ENCODE results near the gene MYMX. TPM values are rescaled to one million over a fixed set of nuclear protein-coding genes. Genes with fewer than 3 reads are reported as not detected.
A peak's percentile ranks its signal among the peaks of the same experiment; 100 is the strongest.

Gene MYMX
- total RNA-seq, 2 donors from 2014 or later = 1.5 TPM; not detected in 1

DNA sequence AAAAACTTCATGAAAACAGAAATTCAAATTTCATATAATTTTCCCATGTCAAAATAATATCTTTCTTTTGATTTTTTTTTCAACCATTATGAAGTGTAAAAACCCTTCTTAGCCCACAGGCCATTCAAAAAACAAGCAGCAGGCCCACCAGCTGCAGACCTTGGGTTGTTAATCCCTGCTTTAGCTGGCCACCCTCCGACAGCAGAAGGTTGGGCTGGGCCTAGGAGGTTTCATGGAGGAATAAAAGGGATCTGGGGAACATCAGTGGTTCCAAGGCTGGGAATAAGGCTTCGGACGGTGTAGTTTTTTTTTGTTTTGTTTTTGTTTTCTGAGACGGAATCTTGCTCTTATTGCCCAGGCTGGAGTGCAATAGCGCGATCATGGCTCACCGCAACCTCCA, 26.6 kb downstream of the MYMX start:
- intact Hi-C loops (cut with DNase I) = no loop called here
- no peak for DNase-seq (ENCODE audit: low spot score)

DNA sequence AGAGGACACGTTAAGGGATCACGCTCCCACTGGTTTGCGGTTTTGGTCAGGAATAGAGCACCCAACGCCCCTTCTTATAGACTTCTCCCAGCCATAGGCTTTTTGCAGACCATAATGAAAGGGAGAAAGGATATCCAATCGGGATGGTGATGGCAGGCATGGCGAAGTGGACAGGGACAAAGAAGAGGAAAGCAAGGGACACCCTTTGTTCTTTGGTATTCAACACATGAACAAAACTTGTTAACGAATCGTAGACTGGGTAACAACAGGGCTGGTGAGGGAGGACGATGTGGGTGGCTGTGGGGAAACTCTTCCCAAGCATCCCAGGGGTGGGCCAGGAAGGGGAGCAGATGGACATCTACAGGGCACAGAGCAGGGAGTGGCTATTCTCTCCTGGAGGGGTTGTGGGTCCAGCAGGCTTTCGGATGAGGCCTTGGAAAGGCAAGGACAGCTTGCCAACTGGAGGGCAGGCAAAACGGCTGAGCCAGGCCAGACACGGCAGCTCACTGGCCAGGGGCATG, 28.7 kb downstream of the MYMX start:
- intact Hi-C loops (cut with DNase I) = no loop called here
- DNase-seq (ENCODE audit: low spot score) = no peak

DNA sequence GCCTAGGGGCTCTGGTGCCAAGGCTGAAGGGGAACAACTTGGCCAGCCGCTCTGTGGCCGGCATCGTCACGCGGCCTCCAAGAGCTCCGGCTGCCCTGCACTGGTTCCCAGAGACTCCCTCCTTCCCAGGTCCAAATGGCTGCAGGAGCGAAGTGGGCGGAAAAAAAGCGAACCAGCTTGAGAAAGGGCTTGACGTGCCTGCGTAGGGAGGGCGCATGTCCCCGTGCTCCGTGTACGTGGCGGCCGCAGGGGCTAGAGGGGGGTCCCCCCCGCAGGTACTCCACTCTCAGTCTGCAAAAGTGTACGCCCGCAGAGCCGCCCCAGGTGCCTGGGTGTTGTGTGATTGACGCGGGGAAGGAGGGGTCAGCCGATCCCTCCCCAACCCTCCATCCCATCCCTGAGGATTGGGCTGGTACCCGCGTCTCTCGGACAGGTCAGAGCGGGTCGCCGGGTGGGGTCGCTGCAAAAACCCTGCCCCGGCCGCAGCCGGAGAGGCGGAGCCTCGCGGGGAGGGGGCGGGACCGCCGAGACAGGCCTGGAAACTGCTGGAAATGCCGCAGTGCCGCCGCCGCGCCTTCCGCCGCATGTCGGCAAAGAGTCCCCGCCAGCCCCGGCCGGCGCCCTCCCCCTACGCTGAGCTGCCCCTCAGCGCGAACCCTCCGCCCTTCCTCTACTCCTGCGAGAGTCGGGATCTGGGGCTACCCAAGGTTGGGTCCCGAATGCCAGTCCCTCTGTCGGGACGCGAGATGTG, 29.4 kb downstream of the MYMX start:
- peak; percentile 96 for DNase-seq (ENCODE audit: low spot score)

DNA sequence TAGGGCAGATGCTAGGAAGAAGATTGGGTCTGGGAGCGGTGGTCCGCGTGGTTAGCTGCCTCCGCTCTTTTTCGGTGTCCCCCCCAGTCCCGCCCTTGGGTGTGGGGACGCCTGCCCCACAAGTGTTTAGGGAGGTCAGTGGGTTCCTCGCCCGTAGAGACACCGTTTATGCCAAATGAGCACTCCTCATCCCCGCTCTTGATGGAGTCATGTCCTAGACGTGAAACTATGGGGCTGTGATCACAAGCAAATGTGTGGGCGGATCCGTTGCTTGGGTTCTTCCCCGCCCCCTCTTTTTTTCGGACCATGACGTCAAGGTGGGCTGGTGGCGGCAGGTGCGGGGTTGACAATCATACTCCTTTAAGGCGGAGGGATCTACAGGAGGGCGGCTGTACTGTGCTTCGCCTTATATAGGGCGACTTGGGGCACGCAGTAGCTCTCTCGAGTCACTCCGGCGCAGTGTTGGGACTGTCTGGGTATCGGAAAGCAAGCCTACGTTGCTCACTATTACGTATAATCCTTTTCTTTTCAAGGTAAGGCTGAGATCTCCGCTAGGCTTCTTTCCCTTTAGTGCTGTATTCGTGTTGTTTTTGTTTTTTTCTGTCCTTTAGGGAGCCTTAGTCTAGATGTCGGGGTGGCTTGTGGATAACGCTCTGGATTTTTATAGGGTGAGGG, 30.1 kb downstream of the MYMX start, which contains the start of gene HSP90AB1:
TSS of gene HSP90AB1 (plus strand) at position 439 of the 675 bp plus-strand sequence. CDS start 1,529 bp downstream, outside the sequence.
- intact Hi-C loops (cut with DNase I) = no loop called here
- DNase-seq (ENCODE audit: low spot score) = peak; percentile 97

More for the DNA sequence above, 29.4 kb downstream of the MYMX start:
- intact Hi-C loops (cut with DNase I) = no loop called here

DNA sequence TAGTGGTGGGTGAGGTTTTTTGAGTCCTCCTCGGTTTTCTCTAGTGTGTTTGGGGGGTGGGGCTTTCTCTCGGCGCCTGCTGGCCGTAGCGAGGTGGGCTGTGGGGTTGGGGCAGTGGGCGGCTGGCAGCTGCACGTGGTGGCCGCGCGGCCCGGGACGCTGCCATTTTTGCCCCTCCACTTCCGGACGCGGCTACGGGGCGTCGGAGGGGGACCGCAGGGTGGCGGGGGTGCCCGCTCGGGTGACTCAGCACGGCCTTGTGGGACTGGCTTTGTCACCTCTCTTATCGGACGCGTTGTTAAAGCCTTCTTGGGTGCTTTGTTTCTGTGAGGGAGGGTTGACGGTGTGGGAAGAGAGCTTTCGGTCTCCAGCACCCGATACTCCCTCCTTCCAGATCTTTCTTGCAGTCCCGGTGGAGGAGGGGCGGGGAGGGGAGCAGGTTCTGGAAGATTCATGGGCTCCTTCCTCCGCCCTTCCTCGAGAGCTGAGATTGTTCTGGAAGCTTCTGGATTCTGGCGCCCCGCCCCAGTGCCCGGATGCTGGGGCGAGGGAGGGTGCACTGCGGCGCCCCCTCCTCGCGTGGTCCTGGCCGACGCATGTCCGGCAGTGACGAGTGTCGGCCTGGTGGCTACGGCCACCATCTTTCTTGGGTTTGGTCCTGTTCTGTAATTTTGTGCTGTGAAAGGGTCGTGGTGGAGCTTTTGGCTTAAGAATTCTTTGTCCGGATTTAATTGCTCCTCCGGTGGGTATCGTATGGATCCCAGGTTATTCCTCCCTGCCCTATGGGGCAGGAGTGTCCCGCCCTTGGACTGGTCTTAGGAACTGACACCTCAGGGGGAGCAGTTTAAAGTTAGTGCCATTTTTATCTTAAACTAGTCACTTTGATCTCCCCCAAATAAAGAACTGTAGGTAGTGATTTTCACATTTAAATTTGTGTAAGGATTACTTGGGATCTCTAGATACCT, 30.9 kb downstream of the MYMX start:
- intact Hi-C loops (cut with DNase I) = no loop called here
- DNase-seq (ENCODE audit: low spot score) = peak; percentile 94

DNA sequence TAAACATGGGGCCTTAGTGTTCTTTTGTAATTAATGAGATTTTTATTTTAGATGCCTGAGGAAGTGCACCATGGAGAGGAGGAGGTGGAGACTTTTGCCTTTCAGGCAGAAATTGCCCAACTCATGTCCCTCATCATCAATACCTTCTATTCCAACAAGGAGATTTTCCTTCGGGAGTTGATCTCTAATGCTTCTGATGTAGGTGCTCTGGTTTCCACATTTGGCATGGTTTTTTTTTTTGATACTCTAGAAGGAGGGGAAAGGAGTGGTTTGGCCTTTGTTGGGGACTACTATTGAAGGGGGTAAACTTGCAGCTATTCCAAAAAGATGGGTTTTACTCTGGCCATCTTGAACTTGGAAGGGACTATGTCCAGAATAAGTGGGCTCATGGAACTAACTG, 31.9 kb downstream of the MYMX start:
- intact Hi-C loops (cut with DNase I) = no loop called here
- no peak for DNase-seq (ENCODE audit: low spot score)

DNA sequence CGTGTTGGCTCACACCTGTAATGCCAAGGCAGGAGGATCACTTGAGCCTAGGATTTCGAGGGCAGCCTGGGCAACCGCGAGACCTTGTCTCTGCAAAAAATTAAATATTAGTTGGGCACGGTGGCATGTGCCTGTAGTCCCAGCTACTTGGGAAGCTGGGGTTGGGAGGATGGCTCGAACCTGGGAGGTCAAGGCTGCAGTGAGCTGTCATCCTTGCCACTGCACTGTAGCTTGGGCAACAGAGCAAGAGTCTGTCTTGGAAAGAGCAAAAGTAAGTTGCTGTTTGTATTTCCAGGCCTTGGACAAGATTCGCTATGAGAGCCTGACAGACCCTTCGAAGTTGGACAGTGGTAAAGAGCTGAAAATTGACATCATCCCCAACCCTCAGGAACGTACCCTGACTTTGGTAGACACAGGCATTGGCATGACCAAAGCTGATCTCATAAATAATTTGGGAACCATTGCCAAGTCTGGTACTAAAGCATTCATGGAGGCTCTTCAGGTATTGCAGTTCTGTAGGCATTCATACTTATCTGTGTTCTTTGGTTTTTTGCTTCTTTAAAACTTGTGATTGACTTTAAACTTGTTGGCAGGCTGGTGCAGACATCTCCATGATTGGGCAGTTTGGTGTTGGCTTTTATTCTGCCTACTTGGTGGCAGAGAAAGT, 32.5 kb downstream of the MYMX start:
- peak; percentile 32 for DNase-seq (ENCODE audit: low spot score)
- intact Hi-C loops (cut with DNase I) = no loop called here

DNA sequence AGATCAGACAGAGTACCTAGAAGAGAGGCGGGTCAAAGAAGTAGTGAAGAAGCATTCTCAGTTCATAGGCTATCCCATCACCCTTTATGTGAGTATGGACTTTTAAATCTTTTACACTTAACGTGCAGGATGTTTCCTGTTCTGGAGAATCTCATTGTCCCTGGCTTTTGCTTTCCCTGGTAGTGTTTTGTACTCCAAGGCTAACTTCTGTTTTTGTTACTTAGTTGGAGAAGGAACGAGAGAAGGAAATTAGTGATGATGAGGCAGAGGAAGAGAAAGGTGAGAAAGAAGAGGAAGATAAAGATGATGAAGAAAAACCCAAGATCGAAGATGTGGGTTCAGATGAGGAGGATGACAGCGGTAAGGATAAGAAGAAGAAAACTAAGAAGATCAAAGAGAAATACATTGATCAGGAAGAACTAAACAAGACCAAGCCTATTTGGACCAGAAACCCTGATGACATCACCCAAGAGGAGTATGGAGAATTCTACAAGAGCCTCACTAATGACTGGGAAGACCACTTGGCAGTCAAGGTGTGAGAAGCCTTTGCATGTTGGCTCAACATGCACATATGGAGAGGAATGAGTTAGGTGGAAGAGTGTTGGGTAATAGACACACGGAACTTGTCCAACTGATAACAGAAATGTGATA, 33.5 kb downstream of the MYMX start:
- intact Hi-C loops (cut with DNase I) = no loop called here
- DNase-seq (ENCODE audit: low spot score) = no peak

DNA sequence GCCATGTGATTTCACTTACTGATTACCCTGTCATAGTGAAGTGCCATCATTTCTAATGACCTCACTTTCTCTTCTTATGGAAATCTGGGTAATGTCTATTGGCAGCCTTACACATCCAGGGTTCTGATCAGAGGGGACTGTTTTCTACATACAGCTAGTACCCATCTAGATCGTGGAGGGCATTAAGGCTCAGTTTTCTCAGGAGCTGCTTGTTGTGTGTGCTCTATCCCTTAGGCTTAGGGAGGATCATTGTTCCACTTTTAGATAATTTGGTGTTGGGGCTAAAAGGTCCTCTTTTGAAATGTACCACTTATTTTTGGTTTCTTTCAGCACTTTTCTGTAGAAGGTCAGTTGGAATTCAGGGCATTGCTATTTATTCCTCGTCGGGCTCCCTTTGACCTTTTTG, 34.0 kb downstream of the MYMX start:
- DNase-seq (ENCODE audit: low spot score) = no peak
- intact Hi-C loops (cut with DNase I) = no loop called here

DNA sequence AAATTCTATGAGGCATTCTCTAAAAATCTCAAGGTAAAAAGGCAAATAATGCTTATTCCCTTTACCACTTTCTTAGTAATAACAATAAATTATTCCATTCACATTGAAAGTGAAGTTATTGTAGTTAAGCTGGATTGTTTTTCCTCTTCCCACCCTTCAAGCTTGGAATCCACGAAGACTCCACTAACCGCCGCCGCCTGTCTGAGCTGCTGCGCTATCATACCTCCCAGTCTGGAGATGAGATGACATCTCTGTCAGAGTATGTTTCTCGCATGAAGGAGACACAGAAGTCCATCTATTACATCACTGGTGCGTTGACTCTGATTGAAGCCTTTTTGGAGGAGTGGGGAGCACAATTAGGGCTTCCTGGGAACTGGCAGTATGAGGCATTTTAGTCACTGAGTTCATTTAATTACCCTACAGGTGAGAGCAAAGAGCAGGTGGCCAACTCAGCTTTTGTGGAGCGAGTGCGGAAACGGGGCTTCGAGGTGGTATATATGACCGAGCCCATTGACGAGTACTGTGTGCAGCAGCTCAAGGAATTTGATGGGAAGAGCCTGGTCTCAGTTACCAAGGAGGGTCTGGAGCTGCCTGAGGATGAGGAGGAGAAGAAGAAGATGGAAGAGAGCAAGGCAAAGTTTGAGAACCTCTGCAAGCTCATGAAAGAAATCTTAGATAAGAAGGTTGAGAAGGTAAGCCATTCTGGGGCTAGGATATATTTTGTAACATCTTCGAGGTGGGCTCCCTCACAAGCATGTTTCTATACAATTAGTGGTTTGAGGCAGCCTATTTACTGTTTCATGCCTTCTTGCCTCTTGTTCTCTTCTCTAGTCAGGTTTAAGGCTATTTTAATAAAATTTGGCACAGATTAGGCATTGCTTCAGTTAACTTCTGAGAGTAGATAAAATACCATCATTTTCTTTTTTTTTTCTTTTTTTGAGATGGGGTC, 35.1 kb downstream of the MYMX start:
- intact Hi-C loops (cut with DNase I) = no loop called here
- DNase-seq (ENCODE audit: low spot score) = peak; percentile 66

DNA sequence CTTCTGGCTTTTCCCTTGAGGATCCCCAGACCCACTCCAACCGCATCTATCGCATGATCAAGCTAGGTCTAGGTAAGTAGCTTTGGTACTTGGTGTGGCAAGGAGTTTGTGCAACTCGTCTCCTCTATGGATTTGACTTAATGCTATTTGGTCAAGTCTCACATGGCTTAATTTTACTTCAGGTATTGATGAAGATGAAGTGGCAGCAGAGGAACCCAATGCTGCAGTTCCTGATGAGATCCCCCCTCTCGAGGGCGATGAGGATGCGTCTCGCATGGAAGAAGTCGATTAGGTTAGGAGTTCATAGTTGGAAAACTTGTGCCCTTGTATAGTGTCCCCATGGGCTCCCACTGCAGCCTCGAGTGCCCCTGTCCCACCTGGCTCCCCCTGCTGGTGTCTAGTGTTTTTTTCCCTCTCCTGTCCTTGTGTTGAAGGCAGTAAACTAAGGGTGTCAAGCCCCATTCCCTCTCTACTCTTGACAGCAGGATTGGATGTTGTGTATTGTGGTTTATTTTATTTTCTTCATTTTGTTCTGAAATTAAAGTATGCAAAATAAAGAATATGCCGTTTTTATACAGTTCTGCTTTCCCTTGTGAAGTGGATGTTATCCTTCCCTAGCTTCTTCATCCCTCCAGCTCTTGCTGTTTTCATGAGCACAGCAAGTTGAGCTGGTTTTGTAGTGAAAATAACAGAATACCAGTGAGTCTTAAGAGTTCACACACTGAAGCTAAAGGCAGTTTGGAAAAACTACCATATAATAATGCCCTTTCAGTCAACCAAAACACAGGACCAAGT, 36.8 kb downstream of the MYMX start:
- peak; percentile 69 for DNase-seq (ENCODE audit: low spot score)

DNA sequence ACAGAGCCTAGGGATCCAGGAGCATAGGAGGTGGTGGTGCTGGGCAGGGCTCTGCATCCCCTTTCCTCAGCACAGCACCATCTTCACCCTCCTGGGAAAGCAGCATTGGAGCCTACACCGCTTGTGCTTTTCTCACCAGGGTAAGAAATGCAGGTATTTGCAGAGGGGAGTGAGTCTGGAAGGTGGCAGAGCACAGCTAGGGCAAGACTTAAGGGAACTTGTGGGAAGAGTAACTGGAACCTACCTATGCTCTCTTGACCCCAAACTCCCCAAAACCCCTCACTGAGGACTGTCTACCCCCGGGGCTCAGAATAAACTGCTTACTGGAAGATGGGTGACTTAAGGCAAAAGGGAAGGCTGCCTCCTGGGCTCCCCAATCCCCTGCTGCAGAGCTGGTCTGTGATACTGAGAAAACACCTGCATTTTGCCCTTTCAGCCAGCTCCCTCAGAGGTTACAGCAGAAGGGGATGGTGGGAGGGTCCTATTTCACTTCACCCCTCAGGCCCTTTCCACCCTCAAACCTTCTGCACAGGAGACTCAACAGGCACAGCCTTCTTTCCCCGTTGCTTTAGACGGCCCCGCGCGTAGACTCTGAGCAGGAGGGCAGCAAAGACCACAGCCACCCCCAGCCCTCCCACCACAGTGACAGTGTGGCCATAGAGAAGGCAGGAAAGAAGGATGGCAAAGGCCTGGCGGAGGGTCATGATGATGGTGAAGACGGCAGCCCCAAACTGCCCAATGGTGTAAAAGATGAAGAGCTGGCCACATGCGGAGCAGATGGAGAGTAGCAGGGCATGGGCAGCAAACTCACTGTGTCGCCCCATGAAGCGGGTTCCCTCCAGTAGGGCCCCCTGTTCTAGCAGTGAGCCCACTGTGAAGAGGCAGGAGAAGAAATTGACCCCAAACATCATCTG, 37.7 kb downstream of the MYMX start:
- intact Hi-C loops (cut with DNase I) = no loop called here
- DNase-seq (ENCODE audit: low spot score) = peak; percentile 69

More for the DNA sequence above, 36.8 kb downstream of the MYMX start:
- intact Hi-C loops (cut with DNase I) = no loop called here

DNA sequence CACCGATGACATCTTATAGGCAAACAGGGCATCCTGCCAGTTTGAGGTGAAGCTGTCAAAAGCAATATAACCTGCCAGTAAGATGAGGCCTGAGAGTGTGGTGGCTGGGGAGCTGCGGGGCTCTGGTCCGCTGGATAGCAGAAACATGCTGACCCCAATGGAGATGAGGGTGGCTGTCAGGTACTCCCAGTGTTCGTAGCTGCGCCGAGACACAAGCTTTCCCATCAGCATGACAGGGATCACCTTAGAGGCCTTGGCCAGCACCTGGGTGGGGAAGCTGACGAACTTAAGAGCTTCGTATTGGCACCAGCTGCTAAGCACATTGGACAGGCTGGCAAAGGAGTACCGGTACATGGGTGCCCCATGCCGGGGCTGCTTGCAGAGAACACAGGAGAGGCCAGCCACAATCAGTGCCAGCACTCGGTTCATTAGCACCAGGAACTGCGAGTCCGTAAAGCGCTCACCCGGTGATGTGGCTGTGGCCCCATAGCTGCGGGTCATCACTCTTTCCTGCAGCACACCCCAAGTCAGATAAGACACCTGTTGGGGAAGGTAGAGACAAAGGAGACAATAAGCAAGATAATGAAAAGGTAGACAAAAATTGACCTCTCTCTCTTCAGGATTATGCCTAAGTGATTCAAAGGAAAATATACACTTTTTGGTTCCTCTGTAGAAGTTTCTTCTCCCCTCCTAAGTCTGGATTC, 38.5 kb downstream of the MYMX start:
- peak; percentile 77 for DNase-seq (ENCODE audit: low spot score)
- intact Hi-C loops (cut with DNase I) = no loop called here

DNA sequence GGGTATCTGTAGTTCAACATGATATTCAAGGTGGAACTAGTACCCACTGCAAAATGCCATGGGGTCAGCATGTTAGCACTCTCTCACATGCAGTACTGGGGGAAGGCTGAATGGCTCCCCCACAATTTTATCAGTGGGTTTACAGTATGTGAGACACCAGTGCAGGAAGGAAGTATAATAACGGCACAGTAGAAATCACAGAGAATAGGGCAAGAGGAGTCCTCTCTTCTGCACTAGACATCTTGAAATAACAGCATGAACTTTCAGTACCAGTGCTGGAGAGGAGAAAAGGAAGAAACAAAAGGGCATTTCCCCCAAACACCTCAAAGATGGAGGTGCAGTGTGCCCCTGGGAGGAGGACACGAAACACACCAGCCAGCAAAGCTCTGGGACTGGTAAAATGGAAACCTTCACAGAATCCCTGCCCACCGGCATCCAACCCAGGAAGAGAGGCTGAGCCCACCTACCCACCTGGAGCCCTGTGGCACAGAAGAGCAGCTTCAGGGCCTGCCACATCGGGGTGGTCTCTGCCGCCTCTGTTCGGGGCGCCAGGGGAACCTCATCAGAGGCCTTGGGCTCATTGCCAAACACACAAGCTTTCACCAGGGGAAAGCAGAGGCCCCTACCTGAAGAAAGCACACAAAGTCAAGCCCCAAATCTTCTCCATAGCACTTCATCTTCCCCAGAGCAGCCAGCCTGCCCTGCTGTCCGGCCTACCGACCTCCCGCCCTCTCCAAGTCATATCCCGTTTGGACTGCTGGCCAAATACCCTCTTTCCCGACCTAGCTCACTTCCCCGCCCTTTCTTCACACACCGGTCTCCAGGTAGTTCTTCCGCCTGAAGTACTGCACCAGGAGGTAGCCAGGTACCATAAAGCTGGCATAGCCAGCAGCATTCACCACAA, 39.4 kb downstream of the MYMX start:
- intact Hi-C loops (cut with DNase I) = no loop called here

More for the DNA sequence above, 39.4 kb downstream of the MYMX start:
- DNase-seq (ENCODE audit: low spot score) = peak; percentile 70

Data from posterior vena cava (tissue), 2 donors.